ENCODE data around the gene SCN8A.
"Not testable (repeated sequence)": the region's sequence is repeated elsewhere in the genome, so short reads cannot be mapped to it uniquely, and the experiment has no call there.

Gene SCN8A

DNA sequence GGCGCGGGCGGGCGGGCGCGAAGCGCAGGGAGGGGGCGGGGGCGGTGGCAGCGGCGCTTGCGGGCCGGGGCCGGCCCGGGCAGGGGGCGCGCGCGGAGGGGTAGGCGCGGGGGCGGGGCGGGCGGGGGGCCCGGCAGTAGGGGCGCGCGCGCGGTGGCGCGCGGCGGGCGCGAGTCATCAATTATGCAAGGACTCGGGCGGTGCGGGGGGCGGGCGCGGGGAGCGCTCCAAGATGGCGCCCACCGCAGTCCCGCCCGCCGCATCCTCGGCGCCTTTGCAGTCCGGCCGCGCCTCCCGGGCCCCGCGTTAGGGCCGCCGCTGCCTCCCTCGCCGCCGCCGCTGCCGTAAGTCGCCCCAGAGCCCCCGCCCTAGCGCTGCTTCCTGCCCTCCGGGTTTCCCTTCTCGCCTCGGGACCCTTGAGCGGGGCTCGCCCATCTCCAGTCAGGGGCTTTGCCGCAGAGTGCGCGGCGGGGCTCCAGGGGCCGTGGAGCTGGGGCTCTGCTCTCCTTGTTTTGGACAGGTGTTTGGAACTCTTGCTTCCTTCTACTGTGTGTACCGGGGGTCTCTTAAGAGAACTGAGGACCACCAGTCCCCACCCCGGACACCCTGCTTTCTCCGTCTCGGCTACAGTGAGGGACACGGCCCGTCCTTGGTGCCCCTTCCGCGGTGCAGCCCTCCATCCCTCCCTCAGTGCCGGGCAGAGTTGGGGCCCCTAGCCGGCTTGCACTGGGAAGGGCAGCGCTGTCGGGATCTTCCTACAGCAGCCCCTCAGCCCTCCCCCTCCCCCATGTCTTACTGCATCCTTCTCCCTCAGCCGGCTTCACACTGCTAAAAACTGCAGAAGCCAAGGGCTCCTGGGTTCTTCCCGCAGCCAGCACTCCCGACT is at the start of gene SCN8A:
Gene SCN8A, plus strand, starts transcription at position 218 of the 886 bp plus-strand sequence. CDS start 71,585 bp downstream, outside the sequence.
- peak; percentile 53 for DNase-seq

DNA sequence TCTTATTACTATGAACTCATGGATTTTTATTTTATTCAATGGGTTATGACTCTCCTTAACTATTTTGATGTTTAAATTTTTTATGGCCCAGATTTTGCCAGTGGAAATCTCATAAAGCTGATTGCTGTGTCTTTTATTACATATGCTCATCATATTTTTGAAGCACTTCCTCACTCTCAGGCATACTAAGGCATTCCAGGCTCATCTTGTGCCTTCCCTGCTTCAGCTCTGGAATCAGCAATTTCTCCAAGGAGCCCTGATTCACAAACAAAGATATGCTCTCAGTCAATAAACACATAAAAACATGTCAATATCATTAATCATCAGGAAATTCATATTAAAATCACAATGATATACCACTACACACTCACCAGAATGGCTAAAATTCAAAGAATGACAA is 44.9 kb upstream of the SCN8A start:
- DNase-seq = no peak

- DNase-seq = no peak
These were observed 43.4 kb upstream of the SCN8A start for GRCh38 chr12:51547606-51548005.

DNA sequence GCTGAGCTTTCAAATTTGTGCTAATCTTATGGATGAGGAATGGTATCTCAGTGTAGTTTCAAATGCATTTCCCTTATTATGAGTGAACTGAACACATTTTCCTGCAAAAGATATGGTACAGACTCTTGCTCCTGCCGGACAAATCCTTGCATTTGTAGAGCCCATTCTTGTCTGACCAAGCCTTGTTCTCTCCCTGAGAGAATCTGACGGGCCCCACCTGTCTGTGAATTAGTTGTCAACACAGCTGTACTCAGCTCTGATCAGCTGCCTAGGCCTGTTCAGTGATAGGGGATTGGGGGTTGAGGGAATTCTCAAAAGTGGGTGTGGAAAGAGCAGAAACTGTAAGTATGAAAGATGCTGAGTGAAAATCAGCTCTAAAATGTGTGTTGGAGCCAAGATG is 42.8 kb upstream of the SCN8A start:
- no peak for DNase-seq

DNA sequence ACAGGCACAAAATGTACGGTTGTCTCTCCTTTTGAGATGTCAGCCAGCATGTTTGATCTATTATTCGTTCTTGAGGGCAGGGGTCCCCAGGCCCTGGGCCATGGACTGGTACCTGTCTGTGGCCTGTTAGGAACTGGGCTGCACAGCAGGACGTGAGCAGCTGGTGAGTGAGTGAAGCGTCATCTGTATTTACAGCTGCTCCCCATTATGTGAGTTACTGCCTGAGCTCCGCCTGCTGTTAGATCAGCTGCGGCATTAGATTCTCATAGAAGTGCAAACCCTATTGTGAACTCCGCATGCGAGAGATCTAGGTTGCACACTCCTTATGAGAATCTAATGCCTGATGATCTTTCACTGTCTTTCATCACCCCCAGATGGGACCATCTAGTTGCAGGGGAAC is 41.4 kb upstream of the SCN8A start:
- DNase-seq = no peak

DNA sequence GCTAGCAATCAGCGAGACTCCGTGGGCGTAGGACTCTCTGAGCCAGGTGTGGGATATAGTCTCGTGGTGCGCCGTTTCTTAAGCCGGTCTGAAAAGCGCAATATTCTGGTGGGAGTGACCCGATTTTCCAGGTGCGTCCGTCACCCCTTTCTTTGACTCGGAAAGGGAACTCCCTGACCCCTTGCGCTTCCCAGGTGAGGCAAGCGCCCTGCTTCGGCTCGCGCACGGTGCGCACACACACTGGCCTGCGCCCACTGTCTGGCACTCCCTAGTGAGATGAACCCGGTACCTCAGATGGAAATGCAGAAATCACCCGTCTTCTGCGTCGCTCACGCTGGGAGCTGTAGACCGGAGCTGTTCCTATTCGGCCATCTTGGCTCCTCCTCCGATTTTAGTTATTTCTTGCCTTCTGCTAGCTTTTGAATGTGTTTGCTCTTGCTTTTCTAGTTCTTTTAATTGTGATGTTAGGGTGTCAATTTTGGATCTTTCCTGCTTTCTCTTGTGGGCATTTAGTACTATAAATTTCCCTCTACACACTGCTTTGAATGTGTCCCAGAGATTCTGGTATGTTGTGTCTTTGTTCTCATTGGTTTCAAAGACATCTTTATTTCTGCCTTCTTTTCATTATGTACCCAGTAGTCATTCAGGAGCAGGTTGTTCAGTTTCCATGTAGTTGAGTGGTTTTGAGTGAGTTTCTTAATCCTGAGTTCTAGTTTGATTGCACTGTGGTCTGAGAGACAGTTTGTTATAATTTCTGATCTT is 22.6 kb upstream of the SCN8A start:
- not testable (repeated sequence) for DNase-seq

DNA sequence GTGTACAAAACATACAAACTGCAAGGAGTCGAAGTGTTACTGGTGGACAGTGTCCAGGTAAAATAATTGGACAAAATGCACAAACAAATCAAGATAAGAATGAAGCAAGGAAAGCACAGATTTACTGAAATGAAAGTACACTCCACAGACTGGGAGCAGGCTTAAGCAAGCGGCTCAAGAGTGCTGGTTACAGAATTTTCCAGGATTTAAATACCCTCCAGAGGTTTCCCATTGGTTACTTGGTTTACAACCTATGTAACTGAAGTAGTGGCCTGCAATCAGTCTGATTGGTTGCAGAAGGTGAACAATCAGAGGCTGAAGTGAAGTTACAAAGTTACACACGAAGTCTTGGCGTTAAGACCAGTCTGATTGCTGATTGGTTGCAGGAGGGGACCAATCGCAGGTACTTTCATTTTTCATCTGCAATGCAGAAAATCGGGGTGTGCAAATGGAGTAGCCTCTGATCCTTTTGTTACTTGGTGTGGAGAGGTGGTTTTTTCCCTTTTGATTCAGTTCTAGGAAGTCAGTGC is 11.6 kb upstream of the SCN8A start:
- no peak for DNase-seq

GRCh38 chr12:51589060-51589459 is 2.0 kb upstream of the SCN8A start:
- no peak for DNase-seq

GRCh38 chr12:51589557-51590176 is 1.4 kb upstream of the SCN8A start:
- DNase-seq = no peak

- peak; percentile 76 for DNase-seq
These were observed 552 bp upstream of the SCN8A start for GRCh38 chr12:51590347-51591015.

DNA sequence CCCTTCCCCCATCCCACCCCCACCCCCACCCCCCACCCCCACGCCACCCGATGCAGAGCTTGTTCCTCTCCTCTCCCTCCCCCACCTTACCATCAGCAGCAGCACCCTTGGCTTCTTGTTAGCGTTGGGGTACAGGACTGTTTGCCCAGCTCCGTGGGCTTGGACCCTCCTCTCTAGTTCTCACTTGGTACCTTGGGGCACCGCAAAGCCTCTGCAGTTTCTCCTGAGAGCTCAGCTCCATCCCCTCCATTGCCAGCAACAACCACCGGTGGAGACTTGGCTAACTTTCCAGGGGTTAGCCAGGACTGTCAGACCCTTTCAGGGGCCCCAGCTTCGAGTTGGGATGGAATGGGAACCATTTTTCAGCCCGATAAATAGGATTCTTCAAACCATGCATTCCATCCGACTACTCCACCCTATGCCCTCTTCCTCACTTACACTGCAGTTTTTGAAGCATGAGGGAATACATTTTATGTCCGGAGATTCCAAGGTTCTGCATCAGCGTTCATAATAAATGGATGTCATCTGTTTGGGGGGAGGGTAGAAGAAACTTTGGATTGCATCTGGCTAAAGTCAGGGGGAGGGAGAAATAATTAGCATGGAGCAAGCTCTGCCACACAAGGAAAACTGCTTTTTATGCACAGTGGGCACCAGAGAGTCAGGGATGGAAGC is 1.1 kb downstream of the SCN8A start:
- DNase-seq = no peak

GRCh38 chr12:51593021-51593420 is 2.0 kb downstream of the SCN8A start:
- DNase-seq = no peak

DNA sequence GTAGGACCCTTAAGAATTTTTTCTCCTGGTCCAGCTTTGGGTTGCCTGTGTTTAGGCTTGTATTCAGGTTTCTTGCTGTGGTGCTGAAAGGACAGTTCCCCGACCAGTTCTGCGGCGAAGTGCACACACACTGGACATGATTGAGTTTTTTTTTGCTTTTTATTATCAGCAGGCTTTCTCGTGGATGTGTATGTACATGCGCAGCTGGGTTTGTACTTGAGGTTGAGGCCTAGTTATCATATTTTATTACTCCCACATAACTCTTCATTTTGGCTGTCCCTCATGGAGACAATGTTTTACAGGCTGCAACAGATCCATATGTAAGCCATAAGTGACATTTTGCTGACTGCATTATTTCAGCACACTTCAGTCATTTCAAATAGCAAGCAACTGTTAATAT is 2.5 kb downstream of the SCN8A start:
- peak; percentile 25 for DNase-seq

GRCh38 chr12:51598156-51598555 is 7.1 kb downstream of the SCN8A start:
- DNase-seq = no peak

DNA sequence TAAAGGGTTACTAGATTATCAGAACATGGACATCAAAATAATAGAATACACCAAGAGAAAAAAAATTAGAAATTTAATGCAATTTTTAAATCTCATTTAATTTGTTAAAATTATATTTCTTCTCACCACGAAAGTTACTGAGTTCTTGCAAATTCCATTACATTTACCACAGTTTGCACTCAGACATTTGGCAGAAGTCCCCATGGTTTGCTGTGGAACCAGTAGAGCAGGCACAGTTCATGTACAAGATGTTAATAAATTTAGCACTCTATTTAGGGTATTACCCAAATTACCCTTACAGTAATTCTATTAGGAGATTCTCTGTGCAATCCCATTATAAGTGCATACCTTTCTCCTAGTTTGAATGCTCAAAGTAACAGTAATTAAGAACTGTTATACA is 9.7 kb downstream of the SCN8A start:
- DNase-seq = no peak

- DNase-seq = no peak
These were observed 10.2 kb downstream of the SCN8A start for GRCh38 chr12:51601241-51601640.

DNA sequence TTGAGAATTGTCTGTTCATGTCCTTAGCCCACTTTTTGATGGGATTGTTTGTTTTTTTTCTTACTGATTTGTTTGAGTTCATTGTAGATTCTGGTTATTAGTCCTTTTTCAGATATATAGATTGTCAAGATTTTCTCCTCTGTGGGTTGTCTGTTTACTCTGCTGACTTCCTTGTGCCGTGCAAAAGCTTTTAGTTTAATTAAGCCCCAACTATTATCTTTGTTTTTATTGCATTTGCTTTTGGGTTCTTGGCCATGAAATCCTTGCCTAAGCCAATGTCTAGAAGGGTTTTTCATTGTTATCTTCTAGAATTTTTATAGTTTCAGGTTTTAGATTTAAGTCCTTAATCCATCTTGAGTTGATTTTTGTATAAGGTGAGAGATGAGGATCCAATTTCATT is 14.9 kb downstream of the SCN8A start:
- not testable (repeated sequence) for DNase-seq

DNA sequence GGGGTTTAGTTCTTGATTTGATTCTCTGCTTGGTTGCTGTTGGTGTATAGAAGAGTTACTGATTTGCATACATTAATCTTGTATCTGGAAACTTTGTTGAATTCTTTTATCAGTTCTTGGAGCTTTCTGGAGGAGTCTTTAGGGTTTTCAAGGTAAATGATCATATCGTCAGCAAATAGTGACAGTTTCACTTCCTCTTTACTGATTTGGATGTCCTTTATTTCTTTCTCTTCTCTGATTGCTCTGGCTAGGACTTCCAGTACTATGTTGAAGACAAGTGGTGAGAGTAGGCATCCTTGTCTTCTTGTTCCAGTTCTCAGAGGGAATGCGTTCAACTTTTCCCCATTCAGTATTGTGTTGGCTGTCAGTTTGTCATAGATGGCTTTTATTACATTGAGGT is 16.2 kb downstream of the SCN8A start:
- DNase-seq = not testable (repeated sequence)

DNA sequence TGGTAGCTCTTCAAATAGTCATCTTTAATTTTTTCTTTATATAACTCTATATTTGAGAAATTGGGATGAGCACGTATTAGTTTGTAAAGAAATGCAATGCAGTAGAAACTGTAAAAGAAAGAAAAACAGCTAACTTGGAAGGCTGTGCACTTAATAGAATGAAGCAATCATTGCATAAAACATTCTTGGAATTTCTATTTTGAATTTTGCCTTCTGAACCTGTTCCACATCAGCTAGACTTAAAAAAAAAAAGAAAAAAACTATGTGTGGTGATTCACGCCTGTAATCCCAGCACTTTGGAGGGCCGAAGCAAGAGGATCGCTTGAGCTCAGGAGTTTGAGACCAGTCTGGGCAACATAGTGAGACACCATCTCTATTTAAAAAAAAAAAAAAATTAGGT is 29.4 kb downstream of the SCN8A start:
- no peak for DNase-seq

- no peak for DNase-seq
These were observed 30.3 kb downstream of the SCN8A start for GRCh38 chr12:51621156-51621922.

DNA sequence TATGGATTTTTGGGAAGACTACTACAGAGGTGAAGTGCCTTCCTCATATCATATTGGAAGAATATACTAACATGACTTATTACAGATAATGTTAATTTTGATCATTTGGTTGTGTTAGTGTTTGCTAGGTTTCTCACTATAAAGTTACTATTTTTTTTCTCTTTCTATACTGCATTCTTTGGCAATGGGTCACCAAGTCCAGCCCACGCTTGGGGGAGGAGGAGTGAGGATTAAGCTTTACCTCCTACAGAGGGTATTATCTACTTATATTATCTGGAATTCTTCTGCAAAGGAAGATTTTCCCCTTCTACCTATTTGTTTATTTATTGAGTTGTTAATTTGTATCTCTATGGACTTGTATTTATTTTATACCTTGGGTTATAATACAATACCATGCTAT is 31.5 kb downstream of the SCN8A start:
- no peak for DNase-seq
